Ovary (tissue), 3 donors: ENCODE measurements around the gene ELP4.

ENCODE experiments used
- POLR2A ChIP-seq: fragments of 450-650 bp; IDR thresholded peaks from one replicate; pipeline ENCODE4 v1.6.1; 2017; ENCODE audit warnings: antibody characterized with exemption, mild to moderate bottlenecking, moderate library complexity
- TF ChIP-seq, protein P1 (sequence below), 3 donors: fragments of 450-650 bp in 2 of 3; fragments of 200-600 bp in 1 of 3; IDR thresholded peaks; one replicate each; pipeline versions ENCODE4 v1.5.1 to v1.8.0; 2016 to 2022; ENCODE audit warnings: antibody characterized with exemption in 3 of 3, mild to moderate bottlenecking in 1 of 3
- donor health status: DM: no; HTN: no; CAD: no.

DNA sequence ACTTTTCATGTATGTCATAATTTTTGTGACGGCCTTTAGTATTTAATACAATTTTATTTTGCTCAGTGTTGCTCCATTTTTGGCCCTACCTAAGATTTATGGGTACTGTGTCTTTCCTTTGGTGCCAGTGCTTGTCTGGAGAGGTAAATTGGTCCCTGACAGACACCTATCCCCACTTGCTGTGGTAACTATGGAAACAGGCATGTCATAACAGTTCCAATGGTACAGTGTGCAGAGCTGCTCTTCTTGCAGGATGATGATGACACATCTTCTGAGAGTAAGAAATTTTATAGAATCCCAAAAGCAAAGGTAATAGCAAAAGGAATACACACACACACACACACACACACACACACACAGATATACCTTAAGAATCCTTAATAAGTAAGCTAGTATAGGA, 118.5 kb downstream of the ELP4 start:
- TF ChIP-seq, protein P1, sequence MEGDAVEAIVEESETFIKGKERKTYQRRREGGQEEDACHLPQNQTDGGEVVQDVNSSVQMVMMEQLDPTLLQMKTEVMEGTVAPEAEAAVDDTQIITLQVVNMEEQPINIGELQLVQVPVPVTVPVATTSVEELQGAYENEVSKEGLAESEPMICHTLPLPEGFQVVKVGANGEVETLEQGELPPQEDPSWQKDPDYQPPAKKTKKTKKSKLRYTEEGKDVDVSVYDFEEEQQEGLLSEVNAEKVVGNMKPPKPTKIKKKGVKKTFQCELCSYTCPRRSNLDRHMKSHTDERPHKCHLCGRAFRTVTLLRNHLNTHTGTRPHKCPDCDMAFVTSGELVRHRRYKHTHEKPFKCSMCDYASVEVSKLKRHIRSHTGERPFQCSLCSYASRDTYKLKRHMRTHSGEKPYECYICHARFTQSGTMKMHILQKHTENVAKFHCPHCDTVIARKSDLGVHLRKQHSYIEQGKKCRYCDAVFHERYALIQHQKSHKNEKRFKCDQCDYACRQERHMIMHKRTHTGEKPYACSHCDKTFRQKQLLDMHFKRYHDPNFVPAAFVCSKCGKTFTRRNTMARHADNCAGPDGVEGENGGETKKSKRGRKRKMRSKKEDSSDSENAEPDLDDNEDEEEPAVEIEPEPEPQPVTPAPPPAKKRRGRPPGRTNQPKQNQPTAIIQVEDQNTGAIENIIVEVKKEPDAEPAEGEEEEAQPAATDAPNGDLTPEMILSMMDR (IDR thresholded peaks at IDR 0.05) = no peak
- TF ChIP-seq POLR2A = no peak
